Measurements from ENCODE around the gene BACE1. TPM values are rescaled to one million over a fixed set of nuclear protein-coding genes. Genes with fewer than 3 reads are reported as not detected.

Gene BACE1
- polyA plus RNA-seq, 1 donor from 2014 or later: 21.0 TPM

- no peaks in the 10 kb centered on the region for H3K79me2 ChIP-seq (replicated peaks; ENCODE audit: insufficient read depth, low read length)
- H4K20me1 ChIP-seq (ENCODE audit: insufficient read depth): no peaks in the 10 kb centered on the region
- TF ChIP-seq SMC3 (conservative IDR thresholded peaks at IDR 0.05; ENCODE audit: poor library complexity): no peak
- TF ChIP-seq CTCF (IDR thresholded peaks at IDR 0.05; ENCODE audit: poor library complexity, severe bottlenecking): no peak
- no peak for TF ChIP-seq EP300 (conservative IDR thresholded peaks at IDR 0.05; ENCODE audit: poor library complexity, severe bottlenecking)
- TF ChIP-seq REST (IDR thresholded peaks at IDR 0.05; ENCODE audit: borderline replicate concordance): no peak
- no peak for TF ChIP-seq RAD21 (conservative IDR thresholded peaks at IDR 0.05)
- no peak for TF ChIP-seq EZH2 (IDR thresholded peaks at IDR 0.05; ENCODE audit: borderline replicate concordance, insufficient read depth, low read length, poor library complexity, severe bottlenecking)
- no peak for TF ChIP-seq MXI1 (conservative IDR thresholded peaks at IDR 0.05; ENCODE audit: poor library complexity, severe bottlenecking)
- TF ChIP-seq TAF1 (IDR thresholded peaks at IDR 0.05; ENCODE audit: low read depth): no peak
- TF ChIP-seq POLR2AphosphoS5 (IDR thresholded peaks at IDR 0.05): no peak
- H3K9ac ChIP-seq (ENCODE audit: low read length): no peak overlapping the region
- H3K4me2 ChIP-seq (ENCODE audit: low read length): no peak overlapping the region
- H3K9me2 ChIP-seq (ENCODE audit: insufficient read depth, low read length): no peaks in the 10 kb centered on the region
- H2AFZ ChIP-seq (ENCODE audit: low read depth, low read length): no peak overlapping the region
- peaks cover 6% of the 10 kb centered on the region for H3K36me3 ChIP-seq (ENCODE audit: insufficient read depth, low read length)
- no peaks in the 10 kb centered on the region for H3F3A ChIP-seq (ENCODE audit: insufficient read depth, low read length, poor library complexity, severe bottlenecking)
- no peaks in the 10 kb centered on the region for H3K27me3 ChIP-seq (ENCODE audit: insufficient read depth, low read depth, low read length)
- no peak overlapping the region for H3K4me3 ChIP-seq (ENCODE audit: low read length)
- H3K27ac ChIP-seq (ENCODE audit: low read length): no peak overlapping the region
- H3K9me3 ChIP-seq (ENCODE audit: low read length): no peaks in the 10 kb centered on the region
Observed at GRCh38 chr11:117256573-117256972, 59.5 kb downstream of the BACE1 start.

- Histone ChIP-seq H2AFZ (ENCODE audit: low read depth, low read length) (no peak overlapping the region), H3K4me2 (ENCODE audit: low read length) (no peak overlapping the region), H3K9me3 (ENCODE audit: low read length) (no peaks in the 10 kb centered on the region), H3K9ac (ENCODE audit: low read length) (no peak overlapping the region), H3F3A (ENCODE audit: insufficient read depth, low read length, poor library complexity, severe bottlenecking) (no peaks in the 10 kb centered on the region), H3K4me3 (ENCODE audit: low read length) (no peak overlapping the region), H3K27me3 (ENCODE audit: insufficient read depth, low read depth, low read length) (no peaks in the 10 kb centered on the region), H3K36me3 (ENCODE audit: insufficient read depth, low read length) (peaks cover 6% of the 10 kb centered on the region), H3K79me2 (replicated peaks; ENCODE audit: insufficient read depth, low read length) (no peaks in the 10 kb centered on the region), H3K9me2 (ENCODE audit: insufficient read depth, low read length) (no peaks in the 10 kb centered on the region), H4K20me1 (ENCODE audit: insufficient read depth) (no peaks in the 10 kb centered on the region), H3K27ac (ENCODE audit: low read length) (no peak overlapping the region)
- no peak for TF ChIP-seq EZH2 (IDR thresholded peaks at IDR 0.05; ENCODE audit: borderline replicate concordance, insufficient read depth, low read length, poor library complexity, severe bottlenecking)
- TF ChIP-seq RAD21 (conservative IDR thresholded peaks at IDR 0.05): no peak
- TF ChIP-seq REST (IDR thresholded peaks at IDR 0.05; ENCODE audit: borderline replicate concordance): no peak
- no peak for TF ChIP-seq POLR2AphosphoS5 (IDR thresholded peaks at IDR 0.05)
Observed at GRCh38 chr11:117255966-117256365, 60.1 kb downstream of the BACE1 start.

All from neural cell (in vitro differentiated cells).